Endothelial cell (in vitro differentiated cells): ENCODE data around the gene RAPGEF5. TPM values are rescaled to one million over a fixed set of nuclear protein-coding genes. Genes with fewer than 3 reads are reported as not detected.
"Not testable (repeated sequence)": the region's sequence is repeated elsewhere in the genome, so short reads cannot be mapped to it uniquely, and the experiment has no call there.

Experiments used
- DNase-seq: peaks from one replicate; pipeline ENCODE4 v3.0.0; 2021; ENCODE audit warnings: low spot score
- H3K27ac Mint-ChIP-seq: one replicate; pipeline ENCODE4 v1.8.0; 2021; ENCODE audit warnings: mixed read lengths, inconsistent platforms; ENCODE audit not compliant: unreplicated experiment
- H3K27me3 Mint-ChIP-seq: one replicate; pipeline ENCODE4 v1.8.0; 2021; ENCODE audit warnings: mild to moderate bottlenecking, moderate library complexity, mixed read lengths, inconsistent platforms; ENCODE audit not compliant: unreplicated experiment
- H3K36me3 Mint-ChIP-seq: one replicate; pipeline ENCODE4 v1.8.0; 2021; ENCODE audit warnings: mild to moderate bottlenecking, low read depth, mixed read lengths, inconsistent platforms; ENCODE audit not compliant: unreplicated experiment
- H3K4me1 Mint-ChIP-seq: one replicate; pipeline ENCODE4 v1.8.0; 2021; ENCODE audit warnings: mild to moderate bottlenecking, mixed read lengths, inconsistent platforms; ENCODE audit not compliant: unreplicated experiment
- H3K4me3 Mint-ChIP-seq: one replicate; pipeline ENCODE4 v1.8.0; 2021; ENCODE audit warnings: mild to moderate bottlenecking, mixed read lengths, inconsistent platforms; ENCODE audit not compliant: unreplicated experiment
- H3K9me3 Mint-ChIP-seq: one replicate; pipeline ENCODE4 v1.8.0; 2021; ENCODE audit warnings: mixed read lengths, inconsistent platforms; ENCODE audit not compliant: unreplicated experiment
- total RNA-seq: library from RNA; stranded (reverse); fragmentation: NEBNext Ultra II Directional; extraction: Animal tissue kit (Norgen Biotek cat#: 25700); gene quantifications from one replicate; pipeline ENCODE4 v1.2.1, GENCODE V29; 2021; ENCODE audit not compliant: unreplicated experiment
- TF ChIP-seq, protein P1 (sequence below): fragments of 200-600 bp; sonication (generic); IDR thresholded peaks from one replicate; pipeline ENCODE4 v1.5.0; 2021; ENCODE audit warnings: antibody characterized with exemption; ENCODE audit not compliant: unreplicated experiment

RAPGEF5 gene
- total RNA-seq, 1 donor from 2014 or later = 135 TPM

DNA sequence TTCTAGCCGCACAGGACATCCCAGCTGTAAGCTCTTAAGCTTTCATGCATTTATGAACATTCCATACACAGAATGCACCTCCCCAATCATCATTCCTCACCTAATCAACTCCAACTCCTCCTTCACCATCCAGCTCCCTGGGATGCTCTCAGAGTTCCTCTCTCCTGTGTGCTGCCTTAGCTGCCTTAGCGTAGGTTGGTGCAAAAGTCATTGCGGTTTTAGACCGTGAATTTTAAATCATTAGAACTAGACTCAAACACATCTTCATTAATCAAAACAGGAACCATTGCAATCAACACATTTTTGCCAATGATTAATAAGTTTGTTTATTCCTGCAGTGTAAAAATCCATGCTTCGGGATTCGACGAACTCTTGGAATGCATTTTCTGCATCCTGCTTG is 251.4 kb downstream of the RAPGEF5 start:
- peaks cover 10% of the 10 kb centered on the region for H3K4me1 Mint-ChIP-seq

DNA sequence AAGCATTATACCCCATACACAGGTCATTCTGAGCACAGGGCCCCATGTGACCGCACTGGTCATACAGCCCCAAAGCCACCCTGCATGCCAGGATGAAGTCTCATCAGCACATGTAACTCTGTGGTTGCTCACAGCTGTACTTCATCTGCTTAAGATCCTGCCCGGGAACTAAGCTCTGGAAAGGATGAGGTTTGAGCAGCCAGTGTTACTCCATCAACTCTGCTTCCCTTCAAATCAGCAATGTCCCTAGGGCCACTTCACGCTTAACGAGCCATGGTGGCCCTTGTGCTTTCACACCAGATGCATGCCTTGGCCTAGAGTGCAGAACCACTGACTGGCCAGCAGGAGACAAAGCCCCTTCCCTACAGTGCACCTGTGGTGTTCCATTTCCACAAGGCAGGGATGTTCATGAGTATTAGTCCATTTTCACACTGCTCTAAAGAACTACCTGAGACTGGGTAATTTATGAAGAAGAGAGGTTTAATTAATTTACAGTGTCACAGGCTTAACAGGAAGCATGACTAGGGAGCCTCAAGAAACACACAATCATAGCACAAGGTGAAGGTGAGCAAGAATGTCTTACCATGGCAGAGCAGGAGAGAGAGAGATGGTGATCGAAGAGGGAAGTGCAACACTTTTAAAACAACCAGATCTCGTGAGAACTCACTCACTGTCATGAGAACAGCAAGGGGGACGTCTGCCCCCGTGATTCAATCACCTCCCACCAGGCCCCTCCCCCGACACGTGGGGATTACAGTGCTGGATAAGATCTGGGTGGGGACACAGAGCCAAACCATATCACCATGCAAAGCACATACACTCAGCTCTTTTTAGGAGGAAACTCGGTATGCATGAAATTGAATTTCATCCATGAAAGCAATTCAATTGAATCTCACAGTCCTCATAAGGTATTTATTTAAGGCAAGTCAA is 262.3 kb downstream of the RAPGEF5 start:
- Mint-ChIP-seq H3K4me3 (no peak overlapping the region), H3K4me1 (peaks cover 5% of the 10 kb centered on the region), H3K36me3 (peaks cover 18% of the 10 kb centered on the region), H3K9me3 (no peaks in the 10 kb centered on the region), H3K27ac (no peak overlapping the region), H3K27me3 (peaks cover 5% of the 10 kb centered on the region)
- TF ChIP-seq, protein P1, sequence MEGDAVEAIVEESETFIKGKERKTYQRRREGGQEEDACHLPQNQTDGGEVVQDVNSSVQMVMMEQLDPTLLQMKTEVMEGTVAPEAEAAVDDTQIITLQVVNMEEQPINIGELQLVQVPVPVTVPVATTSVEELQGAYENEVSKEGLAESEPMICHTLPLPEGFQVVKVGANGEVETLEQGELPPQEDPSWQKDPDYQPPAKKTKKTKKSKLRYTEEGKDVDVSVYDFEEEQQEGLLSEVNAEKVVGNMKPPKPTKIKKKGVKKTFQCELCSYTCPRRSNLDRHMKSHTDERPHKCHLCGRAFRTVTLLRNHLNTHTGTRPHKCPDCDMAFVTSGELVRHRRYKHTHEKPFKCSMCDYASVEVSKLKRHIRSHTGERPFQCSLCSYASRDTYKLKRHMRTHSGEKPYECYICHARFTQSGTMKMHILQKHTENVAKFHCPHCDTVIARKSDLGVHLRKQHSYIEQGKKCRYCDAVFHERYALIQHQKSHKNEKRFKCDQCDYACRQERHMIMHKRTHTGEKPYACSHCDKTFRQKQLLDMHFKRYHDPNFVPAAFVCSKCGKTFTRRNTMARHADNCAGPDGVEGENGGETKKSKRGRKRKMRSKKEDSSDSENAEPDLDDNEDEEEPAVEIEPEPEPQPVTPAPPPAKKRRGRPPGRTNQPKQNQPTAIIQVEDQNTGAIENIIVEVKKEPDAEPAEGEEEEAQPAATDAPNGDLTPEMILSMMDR = peak; percentile 40
- no peak for DNase-seq

More for the DNA sequence above, 251.4 kb downstream of the RAPGEF5 start:
- Mint-ChIP-seq H3K36me3 (peaks cover 3% of the 10 kb centered on the region), H3K9me3 (no peaks in the 10 kb centered on the region), H3K4me3 (no peak overlapping the region), H3K27ac (no peak overlapping the region), H3K27me3 (peaks cover 12% of the 10 kb centered on the region)
- TF ChIP-seq, protein P1 = no peak
- DNase-seq = no peak

DNA sequence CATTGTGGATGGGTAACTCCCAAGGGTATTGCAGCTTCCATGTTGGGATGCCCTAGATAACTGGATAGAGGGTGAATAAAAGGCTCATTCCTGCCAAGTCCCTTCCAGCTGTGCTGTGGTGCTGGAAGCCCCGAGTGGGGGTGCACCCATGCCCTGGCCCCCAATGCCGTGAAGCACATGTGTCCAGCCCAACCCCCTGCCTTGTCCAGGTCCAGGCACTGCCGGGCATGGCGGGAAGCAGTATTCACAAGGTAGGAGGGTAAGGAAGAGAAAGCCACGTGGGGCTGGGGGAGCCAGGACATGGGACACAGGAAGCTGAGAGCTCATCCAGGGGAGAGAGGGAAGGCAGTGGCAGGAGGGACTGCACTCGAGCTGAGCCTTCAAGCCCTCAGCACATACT is 263.0 kb downstream of the RAPGEF5 start:
- Mint-ChIP-seq H3K27me3 (peaks cover 4% of the 10 kb centered on the region), H3K9me3 (no peaks in the 10 kb centered on the region), H3K27ac (no peak overlapping the region), H3K36me3 (peaks cover 18% of the 10 kb centered on the region), H3K4me3 (no peak overlapping the region), H3K4me1 (peaks cover 8% of the 10 kb centered on the region)
- no peak for DNase-seq
- TF ChIP-seq, protein P1 = no peak

DNA sequence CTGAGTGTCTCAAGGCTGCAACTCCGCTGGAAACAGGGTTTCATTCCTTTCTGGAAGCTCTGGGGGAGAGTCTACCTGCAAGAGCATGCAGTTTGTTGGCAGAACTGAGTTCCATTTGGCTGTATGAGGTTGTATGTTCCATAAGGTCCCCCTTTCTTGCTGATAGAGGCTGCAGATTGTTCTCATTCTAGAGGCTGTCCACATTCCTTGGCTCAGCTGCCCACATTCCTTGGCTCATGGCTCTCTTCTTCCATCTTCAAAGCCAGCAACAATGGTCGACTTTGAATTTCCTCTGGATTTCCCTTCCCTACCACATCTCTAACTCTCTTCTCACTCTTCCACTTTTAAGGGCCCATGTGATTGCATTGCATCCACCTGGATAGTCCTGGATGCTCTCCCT is 264.0 kb downstream of the RAPGEF5 start:
- DNase-seq = no peak
- H3K36me3 Mint-ChIP-seq = peaks cover 18% of the 10 kb centered on the region
- H3K27ac Mint-ChIP-seq = no peak overlapping the region
- H3K4me1 Mint-ChIP-seq = peaks cover 10% of the 10 kb centered on the region
- peaks cover 2% of the 10 kb centered on the region for H3K27me3 Mint-ChIP-seq
- no peaks in the 10 kb centered on the region for H3K9me3 Mint-ChIP-seq
- H3K4me3 Mint-ChIP-seq = no peak overlapping the region
- TF ChIP-seq, protein P1 = no peak

DNA sequence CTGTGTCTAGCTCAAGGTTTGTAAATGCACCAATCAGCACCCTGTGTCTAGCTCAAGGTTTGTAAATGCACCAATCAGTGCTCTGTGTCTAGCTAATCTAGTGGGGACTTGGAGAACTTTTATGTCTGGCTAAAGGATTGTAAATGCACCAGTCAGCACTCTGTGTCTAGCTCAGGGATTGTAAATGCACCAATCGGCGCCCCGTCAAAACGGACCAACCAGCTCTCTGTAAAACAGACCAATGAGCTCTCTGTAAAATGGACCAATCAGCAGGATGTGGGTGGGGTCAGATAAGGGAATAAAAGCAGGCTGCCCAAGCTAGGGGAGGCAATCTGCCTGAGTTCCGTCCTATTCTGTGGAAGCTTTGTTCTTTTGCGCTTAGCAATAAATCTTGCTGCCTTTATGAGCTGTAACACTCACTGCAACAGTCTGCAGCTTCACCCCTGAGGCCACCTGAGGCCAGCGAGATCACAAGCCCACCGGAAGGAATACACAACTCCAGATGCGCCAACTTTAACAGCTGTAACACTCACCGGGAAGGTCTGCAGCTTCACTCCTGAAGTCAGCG is 265.9 kb downstream of the RAPGEF5 start:
- H3K36me3 Mint-ChIP-seq = peaks cover 18% of the 10 kb centered on the region
- H3K27ac Mint-ChIP-seq, H3K27me3 Mint-ChIP-seq, DNase-seq, H3K4me3 Mint-ChIP-seq, H3K9me3 Mint-ChIP-seq: not testable (repeated sequence)
- H3K4me1 Mint-ChIP-seq = peaks cover 13% of the 10 kb centered on the region
